AG09309 (cell line): ENCODE data around the gene COL23A1.

Experiments used
- DNase-seq: peaks from one replicate; pipeline ENCODE4 v3.0.0-alpha.2; 2010; ENCODE audit warnings: low read depth
- H3K4me3 ChIP-seq: 2 replicates; pipeline ENCODE4 v1.5.1; 2011; ENCODE audit warnings: mild to moderate bottlenecking, low read depth, low read length, moderate library complexity; ENCODE audit not compliant: control insufficient read depth
- CTCF ChIP-seq: IDR thresholded peaks from 2 replicates; pipeline ENCODE4 v1.5.1; 2011; ENCODE audit warnings: mild to moderate bottlenecking, low read depth, low read length, inconsistent platforms; ENCODE audit not compliant: insufficient read depth, control insufficient read depth; ENCODE audit errors: missing control alignments

COL23A1 gene

GRCh38 chr5:178292826-178293205 is 297.4 kb downstream of the COL23A1 start:
- H3K4me3 ChIP-seq = no peak overlapping the region
- DNase-seq = no peak
- TF ChIP-seq CTCF = no peak

- no peak overlapping the region for H3K4me3 ChIP-seq
- DNase-seq = no peak
- TF ChIP-seq CTCF = no peak
Measured at GRCh38 chr5:178291969-178292825, 298.0 kb downstream of the COL23A1 start.

- no peak for TF ChIP-seq CTCF
- H3K4me3 ChIP-seq = no peak overlapping the region
- no peak for DNase-seq
Measured at GRCh38 chr5:178291161-178291561, 299.0 kb downstream of the COL23A1 start.

- DNase-seq = no peak
- no peak for TF ChIP-seq CTCF
Measured at GRCh38 chr5:178290376-178290775, 299.8 kb downstream of the COL23A1 start.

GRCh38 chr5:178289438-178289837 is 300.8 kb downstream of the COL23A1 start:
- DNase-seq = no peak
- H3K4me3 ChIP-seq = no peak overlapping the region
- TF ChIP-seq CTCF = no peak

More at GRCh38 chr5:178290376-178290775, 299.8 kb downstream of the COL23A1 start:
- H3K4me3 ChIP-seq = no peak overlapping the region

GRCh38 chr5:178288401-178289368 is 301.5 kb downstream of the COL23A1 start:
- no peak for DNase-seq
- TF ChIP-seq CTCF = no peak

More at GRCh38 chr5:178288401-178289368, 301.5 kb downstream of the COL23A1 start:
- H3K4me3 ChIP-seq = no peak overlapping the region
